Measurements from ENCODE around the gene SLC7A11. TPM values are rescaled to one million over a fixed set of nuclear protein-coding genes. Genes with fewer than 3 reads are reported as not detected.
"Not testable (repeated sequence)": the region's sequence is repeated elsewhere in the genome, so short reads cannot be mapped to it uniquely, and the experiment has no call there.

Gene SLC7A11
- total RNA-seq, 1 donor = 55.7 TPM

DNA sequence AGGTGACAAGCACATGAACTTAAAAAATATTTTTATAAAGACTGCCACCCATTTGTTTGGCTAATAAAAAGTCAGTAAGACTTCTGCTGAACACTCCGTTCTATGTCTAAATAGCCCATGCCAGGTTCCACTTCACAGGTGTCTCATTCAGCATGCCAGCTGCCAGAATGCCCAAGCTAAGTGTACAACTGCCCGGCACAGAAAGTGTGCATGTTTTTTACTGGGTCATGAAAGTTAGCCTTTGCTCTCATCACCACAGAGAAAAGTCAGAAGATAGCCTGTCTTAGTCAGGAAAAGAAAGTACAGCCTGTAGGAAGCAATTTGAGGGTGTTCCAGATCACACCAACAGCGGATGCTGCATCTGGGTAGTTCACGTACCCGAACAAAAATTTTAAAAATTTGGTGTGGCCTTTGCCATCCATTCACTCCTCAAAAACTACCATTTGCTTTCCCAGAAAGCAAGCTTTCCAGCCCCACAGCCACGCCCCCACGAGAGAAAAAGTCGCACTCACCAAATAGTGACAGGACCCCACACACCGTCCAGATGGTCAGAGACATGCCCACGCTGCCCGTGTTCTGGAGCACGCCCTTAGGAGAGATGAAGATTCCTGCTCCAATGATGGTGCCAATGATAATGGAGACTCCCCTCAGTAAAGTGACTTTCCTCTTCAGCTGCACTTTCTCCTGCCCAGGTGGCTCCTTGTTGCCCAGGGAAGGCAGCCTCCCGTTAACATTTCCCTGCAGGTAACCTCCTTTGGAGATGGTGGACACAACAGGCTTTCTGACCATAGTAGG, 671 bp downstream of the SLC7A11 start:
- no peaks in the 10 kb centered on the region for H3K9me3 ChIP-seq (ENCODE audit: low read depth, low read length)
- DNase-seq (ENCODE audit: insufficient read length, low spot score, missing footprints) = no peak
- H3K4me2 ChIP-seq (ENCODE audit: insufficient read depth, low read length) = peak overlapping the region; percentile 87
- peaks cover 19% of the 10 kb centered on the region for H3K79me2 ChIP-seq (ENCODE audit: insufficient read depth, low read length)
- TF ChIP-seq, protein P1, sequence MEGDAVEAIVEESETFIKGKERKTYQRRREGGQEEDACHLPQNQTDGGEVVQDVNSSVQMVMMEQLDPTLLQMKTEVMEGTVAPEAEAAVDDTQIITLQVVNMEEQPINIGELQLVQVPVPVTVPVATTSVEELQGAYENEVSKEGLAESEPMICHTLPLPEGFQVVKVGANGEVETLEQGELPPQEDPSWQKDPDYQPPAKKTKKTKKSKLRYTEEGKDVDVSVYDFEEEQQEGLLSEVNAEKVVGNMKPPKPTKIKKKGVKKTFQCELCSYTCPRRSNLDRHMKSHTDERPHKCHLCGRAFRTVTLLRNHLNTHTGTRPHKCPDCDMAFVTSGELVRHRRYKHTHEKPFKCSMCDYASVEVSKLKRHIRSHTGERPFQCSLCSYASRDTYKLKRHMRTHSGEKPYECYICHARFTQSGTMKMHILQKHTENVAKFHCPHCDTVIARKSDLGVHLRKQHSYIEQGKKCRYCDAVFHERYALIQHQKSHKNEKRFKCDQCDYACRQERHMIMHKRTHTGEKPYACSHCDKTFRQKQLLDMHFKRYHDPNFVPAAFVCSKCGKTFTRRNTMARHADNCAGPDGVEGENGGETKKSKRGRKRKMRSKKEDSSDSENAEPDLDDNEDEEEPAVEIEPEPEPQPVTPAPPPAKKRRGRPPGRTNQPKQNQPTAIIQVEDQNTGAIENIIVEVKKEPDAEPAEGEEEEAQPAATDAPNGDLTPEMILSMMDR (IDR thresholded peaks at IDR 0.05; ENCODE audit: extremely low read depth, low read depth, low read length) = no peak
- H4K20me1 ChIP-seq (ENCODE audit: insufficient read depth, low read length) = no peaks in the 10 kb centered on the region
- H3K4me3 ChIP-seq (ENCODE audit: insufficient read depth, low read length) = peak overlapping the region; percentile 67
- peak overlapping the region; percentile 97 for H3K27ac ChIP-seq (ENCODE audit: low read depth, low read length)
- H3K36me3 ChIP-seq (ENCODE audit: insufficient read depth, low read length) = no peaks in the 10 kb centered on the region
- no peaks in the 10 kb centered on the region for H3K27me3 ChIP-seq (ENCODE audit: insufficient read depth, low read length)
- H2AFZ ChIP-seq (ENCODE audit: low read length) = peak overlapping the region; percentile 62
- peaks cover 11% of the 10 kb centered on the region for H3K4me1 ChIP-seq (ENCODE audit: insufficient read depth, low read length)

DNA sequence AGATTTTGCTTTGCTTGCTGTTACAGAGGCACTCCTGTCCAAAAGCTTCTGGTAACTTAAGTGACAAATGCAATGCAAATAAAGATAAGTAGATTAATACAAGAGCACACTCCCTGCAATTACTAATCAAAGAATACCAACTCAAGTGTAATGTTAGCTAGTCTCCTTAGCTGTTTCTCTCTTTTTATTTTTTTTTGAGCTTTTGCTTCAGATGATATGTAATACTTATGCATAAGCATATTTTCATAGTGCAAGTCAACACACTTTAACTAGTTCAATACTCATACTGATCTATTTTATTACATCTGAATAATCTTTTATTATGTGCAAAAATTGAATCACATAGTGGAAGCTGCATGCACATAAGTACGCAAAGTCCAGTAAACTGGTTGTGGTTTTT, 2.7 kb downstream of the SLC7A11 start:
- H4K20me1 ChIP-seq (ENCODE audit: insufficient read depth, low read length) = no peaks in the 10 kb centered on the region
- H3K4me3 ChIP-seq (ENCODE audit: insufficient read depth, low read length) = peak overlapping the region; percentile 20
- no peaks in the 10 kb centered on the region for H3K9me3 ChIP-seq (ENCODE audit: low read depth, low read length)
- TF ChIP-seq, protein P1 (IDR thresholded peaks at IDR 0.05; ENCODE audit: extremely low read depth, low read depth, low read length) = no peak
- H3K27me3 ChIP-seq (ENCODE audit: insufficient read depth, low read length) = no peaks in the 10 kb centered on the region
- H3K4me2 ChIP-seq (ENCODE audit: insufficient read depth, low read length) = peak overlapping the region; percentile 54
- peaks cover 30% of the 10 kb centered on the region for H3K4me1 ChIP-seq (ENCODE audit: insufficient read depth, low read length)
- peak overlapping the region; percentile 3 for H2AFZ ChIP-seq (ENCODE audit: low read length)
- no peak for DNase-seq (ENCODE audit: insufficient read length, low spot score, missing footprints)
- no peaks in the 10 kb centered on the region for H3K36me3 ChIP-seq (ENCODE audit: insufficient read depth, low read length)
- H3K27ac ChIP-seq (ENCODE audit: low read depth, low read length) = no peak overlapping the region
- peaks cover 19% of the 10 kb centered on the region for H3K79me2 ChIP-seq (ENCODE audit: insufficient read depth, low read length)

GRCh38 chr4:138238521-138239292, 3.4 kb downstream of the SLC7A11 start:
- Histone ChIP-seq H3K4me3 (ENCODE audit: insufficient read depth, low read length) (no peak overlapping the region), H4K20me1 (ENCODE audit: insufficient read depth, low read length) (no peaks in the 10 kb centered on the region), H3K36me3 (ENCODE audit: insufficient read depth, low read length) (no peaks in the 10 kb centered on the region), H3K4me1 (ENCODE audit: insufficient read depth, low read length) (peaks cover 31% of the 10 kb centered on the region), H3K27me3 (ENCODE audit: insufficient read depth, low read length) (no peaks in the 10 kb centered on the region), H3K27ac (ENCODE audit: low read depth, low read length) (no peak overlapping the region), H3K79me2 (ENCODE audit: insufficient read depth, low read length) (peaks cover 19% of the 10 kb centered on the region), H3K4me2 (ENCODE audit: insufficient read depth, low read length) (peak overlapping the region; percentile 54), H2AFZ (ENCODE audit: low read length) (peak overlapping the region; percentile 32), H3K9me3 (ENCODE audit: low read depth, low read length) (no peaks in the 10 kb centered on the region)
- no peak for DNase-seq (ENCODE audit: insufficient read length, low spot score, missing footprints)
- TF ChIP-seq, protein P1 (IDR thresholded peaks at IDR 0.05; ENCODE audit: extremely low read depth, low read depth, low read length) = no peak

- H2AFZ ChIP-seq (ENCODE audit: low read length); H4K20me1 ChIP-seq (ENCODE audit: insufficient read depth, low read length); H3K4me3 ChIP-seq (ENCODE audit: insufficient read depth, low read length); DNase-seq (ENCODE audit: insufficient read length, low spot score, missing footprints); H3K36me3 ChIP-seq (ENCODE audit: insufficient read depth, low read length); H3K27ac ChIP-seq (ENCODE audit: low read depth, low read length); H3K27me3 ChIP-seq (ENCODE audit: insufficient read depth, low read length); H3K4me2 ChIP-seq (ENCODE audit: insufficient read depth, low read length); H3K9me3 ChIP-seq (ENCODE audit: low read depth, low read length): not testable (repeated sequence)
- Histone ChIP-seq H3K79me2 (ENCODE audit: insufficient read depth, low read length) (peaks cover 19% of the 10 kb centered on the region), H3K4me1 (ENCODE audit: insufficient read depth, low read length) (peaks cover 25% of the 10 kb centered on the region)
These were observed 5.0 kb downstream of the SLC7A11 start for GRCh38 chr4:138237132-138237531.
